Astrocyte (in vitro differentiated cells and primary cell): ENCODE results near the gene SLC22A7. TPM values are rescaled to one million over a fixed set of nuclear protein-coding genes. Genes with fewer than 3 reads are reported as not detected.

Source experiments
- DNase-seq: peaks from one replicate; pipeline ENCODE4 v3.0.0-alpha.2; 2010; ENCODE audit warnings: low read depth
- FAIRE-seq: peaks from 2 replicates; lab custom pipeline; 2011; peaks lifted over from hg19 to GRCh38; lab: Jason Lieb, UNC
- H2AFZ ChIP-seq: 2 replicates; pipeline ENCODE4 v1.6.0; 2012; ENCODE audit warnings: low read depth, low read length, inconsistent platforms
- H3K27ac ChIP-seq: 2 replicates; pipeline ENCODE4 v1.5.1; 2011; ENCODE audit warnings: low read depth, low read length, inconsistent platforms
- H3K27me3 ChIP-seq: 2 replicates; pipeline ENCODE4 v1.6.0; 2011; ENCODE audit warnings: low read length, inconsistent platforms; ENCODE audit not compliant: insufficient read depth
- H3K36me3 ChIP-seq: 2 replicates; pipeline ENCODE4 v1.5.1; 2011; ENCODE audit warnings: low read length, inconsistent platforms; ENCODE audit not compliant: insufficient read depth
- H3K4me1 ChIP-seq: 2 replicates; pipeline ENCODE4 v1.5.1; 2011; ENCODE audit warnings: low read length, inconsistent platforms; ENCODE audit not compliant: insufficient read depth
- H3K4me2 ChIP-seq: 2 replicates; pipeline ENCODE4 v1.6.0; 2012; ENCODE audit warnings: low read length, inconsistent platforms
- H3K4me3 ChIP-seq: 2 replicates; pipeline ENCODE4 v1.5.1; 2011; ENCODE audit warnings: low read depth, mild to moderate bottlenecking, low read length, inconsistent platforms; ENCODE audit not compliant: insufficient read depth
- H3K79me2 ChIP-seq: 2 replicates; pipeline ENCODE4 v1.6.0; 2012; ENCODE audit warnings: mild to moderate bottlenecking, low read length, inconsistent platforms; ENCODE audit not compliant: insufficient read depth
- H3K9ac ChIP-seq: 2 replicates; pipeline ENCODE4 v1.6.0; 2012; ENCODE audit warnings: mild to moderate bottlenecking, low read length, inconsistent platforms
- H3K9me3 ChIP-seq: 2 replicates; pipeline ENCODE4 v1.5.1; 2012; ENCODE audit warnings: low read depth, mild to moderate bottlenecking, low read length, inconsistent platforms; ENCODE audit not compliant: insufficient read depth
- H4K20me1 ChIP-seq: 2 replicates; pipeline ENCODE4 v1.6.0; 2012; ENCODE audit warnings: low read length, inconsistent platforms; ENCODE audit not compliant: insufficient read depth
- H3K27ac Mint-ChIP-seq: one replicate; pipeline ENCODE4 v1.8.0; 2021; ENCODE audit warnings: mild to moderate bottlenecking, mixed read lengths; ENCODE audit not compliant: unreplicated experiment
- H3K27me3 Mint-ChIP-seq: one replicate; pipeline ENCODE4 v1.8.0; 2021; ENCODE audit warnings: low read depth, mixed read lengths; ENCODE audit not compliant: unreplicated experiment
- H3K36me3 Mint-ChIP-seq: one replicate; pipeline ENCODE4 v1.8.0; 2021; ENCODE audit warnings: low read depth, mixed read lengths; ENCODE audit not compliant: unreplicated experiment
- H3K4me1 Mint-ChIP-seq: one replicate; pipeline ENCODE4 v1.8.0; 2021; ENCODE audit warnings: low read depth, mixed read lengths; ENCODE audit not compliant: unreplicated experiment
- H3K4me3 Mint-ChIP-seq: one replicate; pipeline ENCODE4 v1.8.0; 2021; ENCODE audit warnings: mild to moderate bottlenecking, moderate library complexity, mixed read lengths; ENCODE audit not compliant: unreplicated experiment
- H3K9me3 Mint-ChIP-seq: one replicate; pipeline ENCODE4 v1.8.0; 2021; ENCODE audit warnings: mild to moderate bottlenecking, mixed read lengths; ENCODE audit not compliant: unreplicated experiment
- CTCF ChIP-seq: IDR thresholded peaks from 2 replicates; pipeline ENCODE4 v1.5.1; 2011; ENCODE audit warnings: low read depth, mild to moderate bottlenecking, inconsistent platforms, low read length, moderate library complexity; ENCODE audit not compliant: insufficient read depth
- EZH2 ChIP-seq: IDR thresholded peaks from 2 replicates; pipeline ENCODE4 v1.6.1; 2012; ENCODE audit warnings: mild to moderate bottlenecking, low read length, inconsistent platforms; ENCODE audit not compliant: insufficient read depth
- total RNA-seq: library from RNA; stranded (reverse); gene quantifications from 2 replicates; pipeline ENCODE4 v1.2.1, GENCODE V29; 2021

SLC22A7 gene
- total RNA-seq, 1 donor from 2014 or later = not detected

GRCh38 chr6:43290905-43291355, 7.1 kb upstream of the SLC22A7 start:
- no peak overlapping the region for H3K27ac ChIP-seq
- no peak overlapping the region for H3K4me3 ChIP-seq
- peaks cover 18% of the 10 kb centered on the region for H3K27me3 Mint-ChIP-seq
- H3K27ac Mint-ChIP-seq = no peak overlapping the region
- no peak for DNase-seq
- no peaks in the 10 kb centered on the region for H3K79me2 ChIP-seq
- no peak overlapping the region for H3K4me3 Mint-ChIP-seq
- H3K4me2 ChIP-seq = no peak overlapping the region
- no peaks in the 10 kb centered on the region for H3K9me3 Mint-ChIP-seq
- TF ChIP-seq EZH2 (no peak), CTCF (no peak)
- H3K36me3 Mint-ChIP-seq = no peaks in the 10 kb centered on the region
- FAIRE-seq = no peak
- no peaks in the 10 kb centered on the region for H3K4me1 ChIP-seq
- no peaks in the 10 kb centered on the region for H3K27me3 ChIP-seq
- H3K9ac ChIP-seq = no peak overlapping the region
- no peaks in the 10 kb centered on the region for H4K20me1 ChIP-seq
- no peaks in the 10 kb centered on the region for H3K9me3 ChIP-seq
- peaks cover 9% of the 10 kb centered on the region for H3K4me1 Mint-ChIP-seq
- no peaks in the 10 kb centered on the region for H3K36me3 ChIP-seq
- no peak overlapping the region for H2AFZ ChIP-seq

- no peaks in the 10 kb centered on the region for H3K9me3 Mint-ChIP-seq
- H3K36me3 ChIP-seq = no peaks in the 10 kb centered on the region
- H3K9me3 ChIP-seq = no peaks in the 10 kb centered on the region
- no peaks in the 10 kb centered on the region for H4K20me1 ChIP-seq
- no peaks in the 10 kb centered on the region for H3K27me3 ChIP-seq
- no peaks in the 10 kb centered on the region for H3K79me2 ChIP-seq
- H3K4me2 ChIP-seq = no peak overlapping the region
- TF ChIP-seq CTCF (no peak), EZH2 (no peak)
- FAIRE-seq (no peak), DNase-seq (no peak)
- H2AFZ ChIP-seq = no peak overlapping the region
- H3K9ac ChIP-seq = no peak overlapping the region
- H3K27ac ChIP-seq = no peak overlapping the region
- H3K4me3 Mint-ChIP-seq = no peak overlapping the region
- H3K4me1 Mint-ChIP-seq = peaks cover 9% of the 10 kb centered on the region
- H3K36me3 Mint-ChIP-seq = no peaks in the 10 kb centered on the region
- no peaks in the 10 kb centered on the region for H3K4me1 ChIP-seq
- H3K27ac Mint-ChIP-seq = no peak overlapping the region
- H3K27me3 Mint-ChIP-seq = peaks cover 23% of the 10 kb centered on the region
- no peak overlapping the region for H3K4me3 ChIP-seq
These were observed 6.4 kb upstream of the SLC22A7 start for GRCh38 chr6:43291708-43292107.

GRCh38 chr6:43292341-43292740, 5.7 kb upstream of the SLC22A7 start:
- TF ChIP-seq EZH2 = no peak
- no peak for TF ChIP-seq CTCF

More at GRCh38 chr6:43292341-43292740, 5.7 kb upstream of the SLC22A7 start:
- Mint-ChIP-seq H3K9me3 (no peaks in the 10 kb centered on the region), H3K4me3 (no peak overlapping the region), H3K4me1 (peaks cover 4% of the 10 kb centered on the region), H3K27ac (no peak overlapping the region), H3K36me3 (no peaks in the 10 kb centered on the region), H3K27me3 (peaks cover 23% of the 10 kb centered on the region)
- no peak overlapping the region for H2AFZ ChIP-seq
- no peak for FAIRE-seq
- no peaks in the 10 kb centered on the region for H3K79me2 ChIP-seq
- H3K9ac ChIP-seq = no peak overlapping the region
- no peaks in the 10 kb centered on the region for H3K36me3 ChIP-seq
- H3K27me3 ChIP-seq = no peaks in the 10 kb centered on the region
- H3K4me3 ChIP-seq = no peak overlapping the region
- no peak overlapping the region for H3K27ac ChIP-seq
- H3K9me3 ChIP-seq = no peaks in the 10 kb centered on the region
- no peaks in the 10 kb centered on the region for H4K20me1 ChIP-seq
- H3K4me1 ChIP-seq = no peaks in the 10 kb centered on the region
- DNase-seq = no peak
- H3K4me2 ChIP-seq = no peak overlapping the region
